Measurements from ENCODE around the gene AEN.

AEN gene

GRCh38 chr15:88609344-88610090 lies 11.6 kb upstream of the AEN start:
- H3K4me1 ChIP-seq (ENCODE audit: insufficient read depth, low read length, poor library complexity, severe bottlenecking), result peaks cover 9% of the 10 kb centered on the region

GRCh38 chr15:88610701-88611231 lies 10.4 kb upstream of the AEN start:
- Histone ChIP-seq H3K9me3 (ENCODE audit: insufficient read depth, low read depth, low read length) (no peaks in the 10 kb centered on the region), H2AFZ (ENCODE audit: low read length) (no peak overlapping the region), H3K36me3 (ENCODE audit: insufficient read depth, low read length) (no peaks in the 10 kb centered on the region), H3F3A (ENCODE audit: low read depth) (no peaks in the 10 kb centered on the region), H3K79me2 (ENCODE audit: insufficient read depth, low read length) (no peaks in the 10 kb centered on the region), H4K20me1 (ENCODE audit: insufficient read depth, low read length, poor library complexity, severe bottlenecking) (no peaks in the 10 kb centered on the region), H3K4me1 (ENCODE audit: insufficient read depth, low read length, poor library complexity, severe bottlenecking) (peaks cover 9% of the 10 kb centered on the region), H3K9ac (ENCODE audit: low read depth, low read length, poor library complexity, severe bottlenecking) (no peak overlapping the region), H3K4me3 (ENCODE audit: low read length, poor library complexity, severe bottlenecking) (peak overlapping the region; percentile 24), H3K4me2 (ENCODE audit: low read depth, low read length, poor library complexity, severe bottlenecking) (peak overlapping the region; percentile 30), H3K9me2 (replicated peaks; ENCODE audit: low read depth, low read length) (no peaks in the 10 kb centered on the region), H3K27me3 (ENCODE audit: insufficient read depth, low read length, poor library complexity, severe bottlenecking) (no peaks in the 10 kb centered on the region)
- TF ChIP-seq CTCF (conservative IDR thresholded peaks at IDR 0.05; ENCODE audit: low read length) (peak; percentile 28), EZH2phosphoT487 (IDR thresholded peaks at IDR 0.05; ENCODE audit: borderline replicate concordance) (no peak)

More at GRCh38 chr15:88609344-88610090, 11.6 kb upstream of the AEN start:
- Histone ChIP-seq H2AFZ (ENCODE audit: low read length) (no peak overlapping the region), H3F3A (ENCODE audit: low read depth) (no peaks in the 10 kb centered on the region), H3K36me3 (ENCODE audit: insufficient read depth, low read length) (no peaks in the 10 kb centered on the region), H3K4me2 (ENCODE audit: low read depth, low read length, poor library complexity, severe bottlenecking) (no peak overlapping the region), H3K9me3 (ENCODE audit: insufficient read depth, low read depth, low read length) (no peaks in the 10 kb centered on the region), H3K9ac (ENCODE audit: low read depth, low read length, poor library complexity, severe bottlenecking) (no peak overlapping the region), H3K9me2 (replicated peaks; ENCODE audit: low read depth, low read length) (no peaks in the 10 kb centered on the region), H4K20me1 (ENCODE audit: insufficient read depth, low read length, poor library complexity, severe bottlenecking) (no peaks in the 10 kb centered on the region), H3K79me2 (ENCODE audit: insufficient read depth, low read length) (no peaks in the 10 kb centered on the region), H3K4me3 (ENCODE audit: low read length, poor library complexity, severe bottlenecking) (no peak overlapping the region), H3K27me3 (ENCODE audit: insufficient read depth, low read length, poor library complexity, severe bottlenecking) (no peaks in the 10 kb centered on the region)
- TF ChIP-seq EZH2phosphoT487 (IDR thresholded peaks at IDR 0.05; ENCODE audit: borderline replicate concordance), result no peak
- no peak for TF ChIP-seq CTCF (conservative IDR thresholded peaks at IDR 0.05; ENCODE audit: low read length)

GRCh38 chr15:88612186-88612796 lies 8.8 kb upstream of the AEN start:
- Histone ChIP-seq H3K9me3 (ENCODE audit: insufficient read depth, low read depth, low read length) (no peaks in the 10 kb centered on the region), H3K4me1 (ENCODE audit: insufficient read depth, low read length, poor library complexity, severe bottlenecking) (peaks cover 9% of the 10 kb centered on the region), H3K79me2 (ENCODE audit: insufficient read depth, low read length) (no peaks in the 10 kb centered on the region), H3K4me2 (ENCODE audit: low read depth, low read length, poor library complexity, severe bottlenecking) (no peak overlapping the region), H3K27me3 (ENCODE audit: insufficient read depth, low read length, poor library complexity, severe bottlenecking) (no peaks in the 10 kb centered on the region), H3K9ac (ENCODE audit: low read depth, low read length, poor library complexity, severe bottlenecking) (no peak overlapping the region), H3K9me2 (replicated peaks; ENCODE audit: low read depth, low read length) (no peaks in the 10 kb centered on the region), H3K4me3 (ENCODE audit: low read length, poor library complexity, severe bottlenecking) (no peak overlapping the region), H3K36me3 (ENCODE audit: insufficient read depth, low read length) (no peaks in the 10 kb centered on the region), H2AFZ (ENCODE audit: low read length) (no peak overlapping the region), H4K20me1 (ENCODE audit: insufficient read depth, low read length, poor library complexity, severe bottlenecking) (no peaks in the 10 kb centered on the region), H3F3A (ENCODE audit: low read depth) (no peaks in the 10 kb centered on the region)
- TF ChIP-seq CTCF (conservative IDR thresholded peaks at IDR 0.05; ENCODE audit: low read length) (no peak), EZH2phosphoT487 (IDR thresholded peaks at IDR 0.05; ENCODE audit: borderline replicate concordance) (no peak)
